GM12878 (cell line): ENCODE measurements around the gene PI16. TPM values are rescaled to one million over a fixed set of nuclear protein-coding genes. Genes with fewer than 3 reads are reported as not detected.

Experiments
- ATAC-seq: fragments of 200-7000 bp; cut with Tn5 transposase; 3 replicates; pipeline ENCODE4 v1.9.1; 2020; ENCODE audit warnings: mild to moderate bottlenecking, moderate library complexity
- BruUV-seq: library from RNA; stranded (reverse); fragments of 400-500 nt; replicated peaks from 2 replicates; lab custom pipeline; 2021; lab: Mats Ljungman, UMichigan
- CTCF ChIA-PET: fragments of 300-600 bp; sonication (Branson Sonifier 250); formaldehyde crosslinking; extraction: SDS; loops from one replicate; lab custom pipeline; 2021; ENCODE audit warnings: inconsistent platforms; lab: Yijun Ruan, JAX
- POLR2A ChIA-PET: fragments of 350-600 bp; formaldehyde crosslinking; extraction: SDS; loops from one replicate; lab custom pipeline; 2021; ENCODE audit warnings: inconsistent platforms; lab: Charles Lee
- RAD21 ChIA-PET: fragments of 300-600 bp; sonication (Branson Sonifier 250); formaldehyde crosslinking; loops from one replicate; lab custom pipeline; 2023; ENCODE audit warnings: antibody characterized with exemption; ENCODE audit not compliant: unreplicated experiment; lab: Charles Lee
- SMC1A ChIA-PET: fragments of 300-600 bp; sonication (Branson Sonifier 250); formaldehyde crosslinking; loops from one replicate; lab custom pipeline; 2023; ENCODE audit not compliant: unreplicated experiment, uncharacterized antibody; lab: Charles Lee
- DNase-seq: peaks from one replicate; pipeline ENCODE4 v3.0.0-alpha.2; 2011; ENCODE audit warnings: low read depth, low spot score
- FAIRE-seq: peaks from 3 replicates; lab custom pipeline; 2011; peaks lifted over from hg19 to GRCh38; lab: Jason Lieb, UNC
- H2AFZ ChIP-seq: 2 replicates; pipeline ENCODE4 v1.6.0; 2011; ENCODE audit warnings: low read depth, low read length, control low read depth; ENCODE audit not compliant: control insufficient read depth
- H3K27ac ChIP-seq: 2 replicates; pipeline ENCODE4 v1.5.1; 2011; ENCODE audit warnings: control low read depth; ENCODE audit not compliant: control insufficient read depth, insufficient read depth
- H3K27me3 ChIP-seq, 2 experiments: replicated peaks in 1 of 2; 2 replicates each; pipeline versions ENCODE4 v1.6.0 to v1.6.1; 2011; ENCODE audit warnings: low read length in 1 of 2; ENCODE audit not compliant: control insufficient read depth in 2 of 2, insufficient read depth in 2 of 2
- H3K36me3 ChIP-seq, 2 experiments: 2 replicates each; pipeline ENCODE4 v1.5.1; 2011; ENCODE audit warnings: low read length in 1 of 2; ENCODE audit not compliant: control insufficient read depth in 2 of 2, insufficient read depth in 2 of 2
- H3K4me1 ChIP-seq: 2 replicates; pipeline ENCODE4 v1.6.1; 2011; ENCODE audit warnings: mild to moderate bottlenecking, low read length, moderate library complexity, mixed read lengths; ENCODE audit not compliant: control insufficient read depth, insufficient read depth
- H3K4me2 ChIP-seq: 2 replicates; pipeline ENCODE4 v1.6.0; 2011; ENCODE audit warnings: control low read depth; ENCODE audit not compliant: control insufficient read depth, insufficient read depth
- H3K4me3 ChIP-seq: fragments of 200-600 bp; sonication (generic); 2 replicates; pipeline ENCODE4 v1.5.1; 2016
- H3K79me2 ChIP-seq: 2 replicates; pipeline ENCODE4 v1.6.0; 2011; ENCODE audit warnings: low read length; ENCODE audit not compliant: control insufficient read depth, insufficient read depth
- H3K9ac ChIP-seq: 2 replicates; pipeline ENCODE4 v1.8.0; 2011; ENCODE audit warnings: low read length, control low read depth, mixed read lengths; ENCODE audit not compliant: control insufficient read depth, insufficient read depth
- H3K9me3 ChIP-seq: replicated peaks from 3 replicates; pipeline ENCODE4 v1.5.1; 2011; ENCODE audit warnings: mild to moderate bottlenecking, low read length; ENCODE audit not compliant: control insufficient read depth, insufficient read depth
- H4K20me1 ChIP-seq: 2 replicates; pipeline ENCODE4 v1.6.0; 2011; ENCODE audit not compliant: control insufficient read depth, insufficient read depth
- ASH2L ChIP-seq: fragments of 300-600, 200-600 bp; sonication (generic); IDR thresholded peaks from 2 replicates; pipeline ENCODE4 v1.6.1; 2017; ENCODE audit warnings: low read depth, mild to moderate bottlenecking, borderline replicate concordance
- DPF2 ChIP-seq: fragments of 450-650 bp; IDR thresholded peaks from 2 replicates; pipeline ENCODE4 v1.6.1; 2017; ENCODE audit warnings: mild to moderate bottlenecking
- E4F1 ChIP-seq: fragments of 450-650 bp; IDR thresholded peaks from 2 replicates; pipeline ENCODE4 v1.6.1; 2018; ENCODE audit warnings: borderline replicate concordance, mild to moderate bottlenecking; ENCODE audit not compliant: partially characterized antibody
- LARP7 ChIP-seq: fragments of 450-650 bp; IDR thresholded peaks from 2 replicates; pipeline ENCODE4 v1.6.1; 2017; ENCODE audit warnings: mild to moderate bottlenecking
- MAX ChIP-seq: IDR thresholded peaks from 2 replicates; pipeline ENCODE4 v1.6.1; 2012; ENCODE audit warnings: low read depth, low read length, improper control_type of control experiment
- RAD51 ChIP-seq: fragments of 450-650 bp; IDR thresholded peaks from 2 replicates; pipeline ENCODE4 v1.6.1; 2016; ENCODE audit warnings: moderate library complexity, mild to moderate bottlenecking, inconsistent platforms
- RCOR1 ChIP-seq: conservative IDR thresholded peaks from 2 replicates; pipeline ENCODE4 v1.6.1; 2012; ENCODE audit warnings: low read depth, low read length, improper control_type of control experiment
- SUPT20H ChIP-seq: IDR thresholded peaks from 2 replicates; pipeline ENCODE4 v1.6.1; 2011; ENCODE audit warnings: low read depth, mild to moderate bottlenecking, low read length, moderate library complexity, borderline replicate concordance; ENCODE audit not compliant: control insufficient read depth
- USF2 ChIP-seq: IDR thresholded peaks from 2 replicates; pipeline ENCODE4 v1.6.1; 2011; ENCODE audit warnings: low read depth, low read length, improper control_type of control experiment, borderline replicate concordance
- WGBS: methylation state at CpG from one replicate; pipeline ENCODE4 v1.1.6; 2016; ENCODE audit warnings: low lambda C conversion rate; ENCODE audit not compliant: insufficient replicate concordance, insufficient coverage; ENCODE audit errors: missing lambda C conversion rate; 5-methylcytosine and 5-hydroxymethylcytosine counted together
- in situ Hi-C: fragments of 300-500 bp; cut with MboI; formaldehyde crosslinking; loops from 9 replicates; pipeline ENCODE4 v1.14.3; 2018; ENCODE audit warnings: mixed read lengths
- intact Hi-C: fragments of 100-400 bp; cut with micrococcal nuclease; formaldehyde crosslinking; loops from one replicate; pipeline ENCODE4 v1.14.2; 2022; ENCODE audit not compliant: unreplicated experiment
- polyA plus RNA-seq, 11 experiments: library from polyadenylated mRNA; depleted of rRNA in 4 of 11; unstranded in 6 of 11; stranded (reverse) in 5 of 11; fragments of >200 nt; fragmentation: Nextera tagmentation in 4 of 11; fragmentation: Illumina TruSeq in 1 of 11; extraction: Ambion mirVana in 4 of 11; extraction: Trizol in 1 of 11; gene quantifications; 1 replicate in 1 of 11; 2 replicates in 10 of 11; pipeline versions ENCODE4 v1.2.1 to v1.2.3, GENCODE V29; 2011 to 2016; ENCODE audit warnings: inconsistent platforms in 2 of 11, missing spikeins in 2 of 11, low read depth in 1 of 11
- total RNA-seq, 4 experiments: library from RNA; depleted of rRNA in 3 of 4; stranded (reverse); fragments of >200 nt in 3 of 4; fragmentation: Illumina TruSeq in 1 of 4; extraction: Trizol in 1 of 4; gene quantifications; 2 replicates each; pipeline versions ENCODE4 v1.2.1 to v1.2.3, GENCODE V29; 2013 to 2021

Gene PI16
- total and polyA plus RNA-seq, 10 of the 15 experiments (the other 5 are each of a cell fraction or from before 2014, with no cell fraction given), result 0.08 to 0.12 TPM; not detected in 8

- no peak for ATAC-seq
- TF ChIP-seq USF2 (no peak), MAX (no peak), RAD51 (no peak), ASH2L (no peak), LARP7 (no peak), E4F1 (no peak), DPF2 (no peak), SUPT20H (no peak), RCOR1 (no peak)
- TF ChIP-seq, all 136 proteins: peak for 0
- Histone ChIP-seq H2AFZ (no peak overlapping the region), H3K4me1 (no peaks in the 10 kb centered on the region), H3K27ac (no peak overlapping the region), H3K27me3 (no peaks in the 10 kb centered on the region; a peak in 1 of 4 replicates), H3K36me3 (no peaks in the 10 kb centered on the region), H3K4me3 (no peak overlapping the region), H3K9me3 (no peaks in the 10 kb centered on the region), H3K9ac (no peak overlapping the region), H3K4me2 (no peak overlapping the region), H4K20me1 (no peaks in the 10 kb centered on the region), H3K79me2 (no peaks in the 10 kb centered on the region)
- DNase-seq, result no peak
- WGBS, result 17% methylated on average over 2 of the region's 2 CpGs
- ChIA-PET POLR2A (no interaction called here), RAD21 (no interaction called here), SMC1A (interaction anchor here (0.6 kb wide), 1 partner anchor 187 kb away, joined by 3 read pairs; no protein-coding TSS in a partner anchor), CTCF (interaction anchor here (0.6 to 1.0 kb wide), 2 partner anchors 84 to 280 kb away, joined by 3 read pairs; no protein-coding TSS in a partner anchor)
- in situ Hi-C loops, result no loop called here
- no TSS peak for BruUV-seq
- intact Hi-C loops, result no loop called here
- no peak for FAIRE-seq
Measured at GRCh38 chr6:36933102-36933501, 21.4 kb upstream of the PI16 start.
